22Rv1 (cell line): ENCODE results near the gene FBLIM1.
A peak's percentile ranks its signal among the peaks of the same experiment; 100 is the strongest.

Source experiments
- H3K27ac ChIP-seq: fragments of 450-650 bp; 2 replicates; pipeline ENCODE4 v1.5.1; 2017
- ZFX ChIP-seq: fragments of 450-650 bp; IDR thresholded peaks from 2 replicates; pipeline ENCODE4 v1.6.1; 2017; ENCODE audit warnings: antibody characterized with exemption, borderline replicate concordance
- TF ChIP-seq, protein P1 (sequence below): fragments of 450-650 bp; IDR thresholded peaks from 2 replicates; pipeline ENCODE4 v1.5.1; 2017; ENCODE audit warnings: mild to moderate bottlenecking

Gene FBLIM1

DNA sequence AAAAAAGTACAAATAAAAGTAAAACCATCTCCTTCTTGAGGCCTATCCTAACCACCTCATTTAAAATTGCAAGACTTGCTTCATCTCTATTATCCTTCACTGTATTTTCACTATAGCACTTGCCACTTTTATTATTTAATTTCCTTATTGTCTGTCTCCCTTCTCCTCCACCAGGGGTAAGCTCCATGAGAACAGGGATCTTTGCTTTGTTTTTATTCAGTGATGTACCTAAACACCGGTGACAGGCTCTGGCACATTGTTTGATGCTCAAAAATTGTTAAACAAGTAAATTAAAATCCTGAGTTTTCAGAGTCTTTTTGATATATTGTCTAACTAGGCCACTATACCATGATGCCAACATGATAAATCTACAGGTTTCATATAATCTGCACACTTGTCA lies 71.7 kb downstream of the FBLIM1 start:
- 0 out of 2 replicates have a peak overlapping the region, but pooled peaks have one; percentile 22 for H3K27ac ChIP-seq
- TF ChIP-seq, protein P1, sequence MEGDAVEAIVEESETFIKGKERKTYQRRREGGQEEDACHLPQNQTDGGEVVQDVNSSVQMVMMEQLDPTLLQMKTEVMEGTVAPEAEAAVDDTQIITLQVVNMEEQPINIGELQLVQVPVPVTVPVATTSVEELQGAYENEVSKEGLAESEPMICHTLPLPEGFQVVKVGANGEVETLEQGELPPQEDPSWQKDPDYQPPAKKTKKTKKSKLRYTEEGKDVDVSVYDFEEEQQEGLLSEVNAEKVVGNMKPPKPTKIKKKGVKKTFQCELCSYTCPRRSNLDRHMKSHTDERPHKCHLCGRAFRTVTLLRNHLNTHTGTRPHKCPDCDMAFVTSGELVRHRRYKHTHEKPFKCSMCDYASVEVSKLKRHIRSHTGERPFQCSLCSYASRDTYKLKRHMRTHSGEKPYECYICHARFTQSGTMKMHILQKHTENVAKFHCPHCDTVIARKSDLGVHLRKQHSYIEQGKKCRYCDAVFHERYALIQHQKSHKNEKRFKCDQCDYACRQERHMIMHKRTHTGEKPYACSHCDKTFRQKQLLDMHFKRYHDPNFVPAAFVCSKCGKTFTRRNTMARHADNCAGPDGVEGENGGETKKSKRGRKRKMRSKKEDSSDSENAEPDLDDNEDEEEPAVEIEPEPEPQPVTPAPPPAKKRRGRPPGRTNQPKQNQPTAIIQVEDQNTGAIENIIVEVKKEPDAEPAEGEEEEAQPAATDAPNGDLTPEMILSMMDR = no peak
- no peak for TF ChIP-seq ZFX

DNA sequence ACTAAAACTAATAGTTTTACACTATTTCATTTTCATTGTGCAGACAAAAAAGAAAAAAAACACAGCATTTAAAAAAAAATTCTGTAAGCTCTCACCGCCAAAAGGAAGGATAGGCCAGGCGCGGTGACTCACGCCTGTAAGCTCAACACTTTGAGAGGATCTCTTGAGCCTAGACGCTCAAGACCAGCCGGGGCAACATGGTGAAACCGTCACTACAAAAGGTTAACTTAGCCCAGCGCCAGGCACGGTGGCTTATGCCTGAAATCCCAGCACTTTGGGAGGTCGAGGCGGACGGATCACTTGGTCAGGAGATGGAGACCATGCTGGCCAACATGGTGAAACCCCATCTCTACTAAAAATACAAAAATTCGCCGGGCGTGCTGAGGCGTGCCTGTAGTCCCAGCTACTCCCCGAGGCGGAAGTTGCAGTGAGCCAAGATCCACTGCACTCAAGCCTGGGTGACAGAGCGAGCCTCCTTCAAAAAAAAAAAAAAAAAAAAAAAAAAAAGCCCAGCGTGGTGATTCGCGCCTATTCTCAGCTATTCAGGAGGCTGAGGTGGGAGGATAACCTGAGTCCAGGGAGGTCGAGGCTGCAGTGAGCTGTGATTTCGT lies 74.6 kb downstream of the FBLIM1 start:
- H3K27ac ChIP-seq = peak overlapping the region; percentile 100

DNA sequence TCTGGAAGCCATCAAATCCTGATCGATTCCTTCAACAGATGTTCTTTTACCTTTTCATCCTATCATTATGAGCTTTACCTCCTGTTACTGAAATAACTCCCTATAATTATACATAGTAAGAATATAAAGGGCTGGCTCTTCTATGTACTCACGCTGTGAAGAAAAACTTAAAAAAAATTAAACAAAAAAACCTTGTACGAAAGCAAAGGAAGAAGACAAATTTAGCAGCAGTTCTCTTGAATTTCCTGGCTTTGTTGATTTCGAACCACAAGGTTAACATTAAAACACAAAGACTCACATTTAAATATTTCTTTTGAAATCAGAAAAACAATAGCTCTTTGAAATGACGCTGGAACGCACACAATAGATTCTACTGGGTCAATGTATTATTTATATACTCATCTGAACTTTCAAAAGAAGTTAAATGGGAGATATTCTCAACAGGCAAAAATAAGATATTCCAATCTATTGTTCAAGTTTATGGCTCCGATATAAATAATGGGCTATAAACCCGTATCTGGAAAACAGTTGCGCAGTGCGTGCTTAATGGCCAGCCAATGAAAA lies 75.3 kb downstream of the FBLIM1 start:
- TF ChIP-seq, protein P1 = no peak
- no peak for TF ChIP-seq ZFX
- H3K27ac ChIP-seq = peak overlapping the region; percentile 100

More for the DNA sequence above, 74.6 kb downstream of the FBLIM1 start:
- TF ChIP-seq ZFX = no peak
- TF ChIP-seq, protein P1 = no peak

DNA sequence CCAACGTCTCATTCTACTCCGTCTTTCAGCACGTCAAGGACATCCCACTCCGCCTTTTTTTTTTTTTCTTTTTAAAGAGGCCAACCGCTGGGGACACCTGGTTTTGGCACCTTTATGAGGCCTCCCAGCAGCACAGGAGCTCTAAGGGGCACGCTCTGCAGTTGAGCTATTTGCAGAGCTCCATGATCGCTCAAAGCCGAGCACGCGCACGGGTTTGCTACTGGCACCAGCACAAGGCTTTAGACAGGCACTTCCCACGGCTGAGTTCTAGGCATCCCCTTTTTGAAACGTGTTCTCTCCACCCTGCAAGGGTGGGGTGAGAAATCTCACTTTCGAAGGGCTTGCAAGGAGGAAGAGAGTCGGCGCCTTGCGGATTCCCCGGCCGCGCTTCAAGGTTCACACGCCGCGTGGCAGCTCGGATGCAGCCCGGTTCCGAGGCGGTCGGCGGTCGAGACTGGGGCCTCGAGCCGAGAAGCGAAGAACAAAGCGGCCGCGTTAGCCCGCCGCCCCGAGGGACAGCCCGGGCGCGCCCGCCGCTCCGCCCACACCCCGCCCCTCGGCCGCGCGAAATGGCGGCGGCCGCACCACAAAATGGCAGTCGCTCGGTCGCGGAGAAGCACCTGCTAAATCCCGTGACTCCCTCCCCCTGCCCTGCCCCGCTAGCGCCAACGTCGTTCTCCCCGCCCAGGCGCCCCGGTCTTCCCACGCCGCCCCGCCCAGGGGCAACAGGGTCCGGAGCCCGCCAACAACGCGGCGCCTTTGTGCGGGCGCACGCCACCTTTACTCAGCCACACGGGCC lies 76.0 kb downstream of the FBLIM1 start:
- H3K27ac ChIP-seq = peak overlapping the region; percentile 100
- no peak for TF ChIP-seq ZFX
- TF ChIP-seq, protein P1 = no peak

DNA sequence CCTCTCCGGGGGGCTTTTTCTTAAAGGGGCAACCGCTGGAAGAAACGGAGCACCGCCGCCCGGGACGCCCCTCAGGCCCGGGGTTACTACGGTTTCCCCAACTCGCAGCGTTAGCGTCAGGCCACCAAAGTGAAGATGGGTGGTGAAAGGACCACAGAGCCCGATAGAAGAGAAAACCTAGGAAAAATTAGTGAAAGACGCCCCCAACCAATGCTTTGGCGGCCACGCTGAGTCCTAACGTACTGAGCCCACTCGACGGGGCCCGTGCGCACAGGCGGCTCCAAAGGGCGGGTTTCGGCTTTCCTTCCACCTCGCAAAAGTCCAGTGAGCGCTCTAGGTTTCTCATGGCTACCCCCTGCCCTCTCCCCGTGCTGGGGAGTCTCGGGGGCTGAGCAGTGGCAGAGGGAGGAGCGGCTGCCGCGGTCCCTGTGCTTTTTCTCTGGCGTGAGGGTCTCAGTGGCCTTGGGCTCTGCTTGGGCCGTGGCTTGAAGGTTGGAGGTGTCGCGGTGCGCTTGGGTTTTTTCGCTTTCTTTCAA lies 76.7 kb downstream of the FBLIM1 start:
- H3K27ac ChIP-seq = peak overlapping the region; percentile 100
- no peak for TF ChIP-seq ZFX
- TF ChIP-seq, protein P1 = no peak

DNA sequence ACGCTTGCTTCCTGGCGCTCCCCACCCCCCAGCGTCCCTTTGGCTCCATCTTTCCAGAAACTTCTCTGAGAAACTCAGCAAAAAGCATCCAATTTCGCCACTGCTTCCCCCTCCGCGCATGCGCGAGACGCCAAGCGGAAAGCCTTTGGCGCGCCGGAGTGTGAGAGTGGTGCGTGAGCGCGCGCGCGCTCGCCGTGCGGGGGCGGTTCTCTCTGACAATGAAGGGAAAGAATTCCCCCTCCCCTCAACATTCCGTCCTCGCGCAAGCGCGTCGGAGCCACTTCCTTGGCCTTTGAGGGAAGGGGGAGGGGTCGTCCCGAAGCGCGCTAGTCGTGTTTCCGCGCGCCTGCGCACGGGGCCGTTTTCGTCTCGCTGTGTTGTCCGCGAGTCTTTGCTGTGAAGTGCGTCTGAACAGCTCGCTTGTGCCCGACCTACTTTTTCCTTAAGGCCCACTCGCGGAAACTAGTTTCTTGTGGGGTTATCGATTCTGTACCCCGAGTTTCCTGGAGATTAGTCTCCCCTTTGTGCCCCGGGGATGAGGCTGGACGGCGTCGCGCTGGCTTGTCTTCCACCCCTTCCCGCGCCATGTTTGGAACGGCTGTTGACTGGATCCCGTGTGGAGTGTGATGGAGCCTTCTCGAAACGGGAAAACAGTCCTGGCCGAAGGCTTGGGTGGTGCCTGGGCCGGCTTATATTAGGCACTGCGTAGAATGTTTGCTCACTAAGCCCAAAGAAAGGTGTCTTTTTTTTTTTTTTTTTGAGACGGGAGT lies 77.3 kb downstream of the FBLIM1 start:
- TF ChIP-seq, protein P1 = no peak
- no peak for TF ChIP-seq ZFX
- H3K27ac ChIP-seq = peak overlapping the region; percentile 100
